Endothelial cell (in vitro differentiated cells): Measurements from ENCODE around the gene SLC38A10. TPM values are rescaled to one million over a fixed set of nuclear protein-coding genes. Genes with fewer than 3 reads are reported as not detected.

Experiments used
- DNase-seq: peaks from one replicate; pipeline ENCODE4 v3.0.0; 2021; ENCODE audit warnings: low spot score
- H3K27ac Mint-ChIP-seq: one replicate; pipeline ENCODE4 v1.8.0; 2021; ENCODE audit warnings: mixed read lengths, inconsistent platforms; ENCODE audit not compliant: unreplicated experiment
- H3K27me3 Mint-ChIP-seq: one replicate; pipeline ENCODE4 v1.8.0; 2021; ENCODE audit warnings: mild to moderate bottlenecking, moderate library complexity, mixed read lengths, inconsistent platforms; ENCODE audit not compliant: unreplicated experiment
- H3K36me3 Mint-ChIP-seq: one replicate; pipeline ENCODE4 v1.8.0; 2021; ENCODE audit warnings: mild to moderate bottlenecking, low read depth, mixed read lengths, inconsistent platforms; ENCODE audit not compliant: unreplicated experiment
- H3K4me1 Mint-ChIP-seq: one replicate; pipeline ENCODE4 v1.8.0; 2021; ENCODE audit warnings: mild to moderate bottlenecking, mixed read lengths, inconsistent platforms; ENCODE audit not compliant: unreplicated experiment
- H3K4me3 Mint-ChIP-seq: one replicate; pipeline ENCODE4 v1.8.0; 2021; ENCODE audit warnings: mild to moderate bottlenecking, mixed read lengths, inconsistent platforms; ENCODE audit not compliant: unreplicated experiment
- H3K9me3 Mint-ChIP-seq: one replicate; pipeline ENCODE4 v1.8.0; 2021; ENCODE audit warnings: mixed read lengths, inconsistent platforms; ENCODE audit not compliant: unreplicated experiment
- CTCF ChIP-seq: fragments of 200-600 bp; sonication (generic); IDR thresholded peaks from one replicate; pipeline ENCODE4 v1.5.0; 2021; ENCODE audit warnings: antibody characterized with exemption; ENCODE audit not compliant: unreplicated experiment
- total RNA-seq: library from RNA; stranded (reverse); fragmentation: NEBNext Ultra II Directional; extraction: Animal tissue kit (Norgen Biotek cat#: 25700); gene quantifications from one replicate; pipeline ENCODE4 v1.2.1, GENCODE V29; 2021; ENCODE audit not compliant: unreplicated experiment

SLC38A10 gene
- total RNA-seq, 1 donor from 2014 or later, result 57.2 TPM

GRCh38 chr17:81196505-81197408, 98.3 kb downstream of the SLC38A10 start:
- no peaks in the 10 kb centered on the region for H3K9me3 Mint-ChIP-seq
- no peak overlapping the region for H3K4me3 Mint-ChIP-seq
- H3K36me3 Mint-ChIP-seq, result no peaks in the 10 kb centered on the region
- H3K4me1 Mint-ChIP-seq, result peaks cover 5% of the 10 kb centered on the region
- no peak overlapping the region for H3K27ac Mint-ChIP-seq
- no peak for DNase-seq
- TF ChIP-seq CTCF, result no peak
- H3K27me3 Mint-ChIP-seq, result peaks cover 4% of the 10 kb centered on the region

GRCh38 chr17:81195941-81196495, 99.1 kb downstream of the SLC38A10 start:
- TF ChIP-seq CTCF, result no peak
- DNase-seq, result no peak
- no peaks in the 10 kb centered on the region for H3K9me3 Mint-ChIP-seq
- no peak overlapping the region for H3K27ac Mint-ChIP-seq
- no peaks in the 10 kb centered on the region for H3K36me3 Mint-ChIP-seq
- no peak overlapping the region for H3K4me3 Mint-ChIP-seq
- peaks cover 5% of the 10 kb centered on the region for H3K4me1 Mint-ChIP-seq
- H3K27me3 Mint-ChIP-seq, result peaks cover 2% of the 10 kb centered on the region

Other genes with a start within 250 kb of the SLC38A10 start
- gene PVALEF, start 129.8 kb downstream of the SLC38A10 start, total RNA-seq, result not detected
- 7.7 TPM for gene AATK, start 129.1 kb downstream of the SLC38A10 start, total RNA-seq
- 21.1 TPM for gene CEP131, start 72.3 kb downstream of the SLC38A10 start, total RNA-seq
- gene TEPSIN, start 56.3 kb downstream of the SLC38A10 start, total RNA-seq, result 43.8 TPM
- 31.2 TPM for gene NDUFAF8, start 56.0 kb downstream of the SLC38A10 start, total RNA-seq
- 10.7 TPM for gene BAHCC1, start 100.2 kb upstream of the SLC38A10 start, total RNA-seq
- 4,184 TPM for gene ACTG1, start 217.5 kb upstream of the SLC38A10 start, total RNA-seq
- gene FSCN2, start 233.1 kb upstream of the SLC38A10 start, total RNA-seq, result 1.5 TPM